Ovary (tissue), 9 donors: ENCODE results near the gene YBX2. TPM values are rescaled to one million over a fixed set of nuclear protein-coding genes. Genes with fewer than 3 reads are reported as not detected.

Experiments
- DNase-seq, 5 donors: peaks; one replicate each; pipeline ENCODE4 v3.0.0-alpha.2; 2019 to 2020
- H3K27ac ChIP-seq, 2 donors: fragments of 200-600 bp; one replicate each; pipeline versions ENCODE4 v1.5.1 to v1.8.0; 2019 to 2022
- H3K27me3 ChIP-seq: fragments of 200-600 bp; one replicate; pipeline ENCODE4 v1.8.0; 2022
- H3K36me3 ChIP-seq: fragments of 200-600 bp; sonication (generic); one replicate; pipeline ENCODE4 v1.5.1; 2019
- H3K4me1 ChIP-seq: one replicate; pipeline ENCODE4 v1.8.1; 2013; ENCODE audit warnings: mild to moderate bottlenecking, moderate library complexity; ENCODE audit not compliant: insufficient read depth
- H3K4me3 ChIP-seq: fragments of 200-600 bp; sonication (generic); one replicate; pipeline ENCODE4 v1.5.1; 2017
- H3K9me3 ChIP-seq, 2 donors: fragments of 200-600 bp in 1 of 2; sonication (generic) in 1 of 2; one replicate each; pipeline versions ENCODE4 v1.5.1 to v1.8.1; 2013 to 2019; ENCODE audit warnings: mild to moderate bottlenecking in 1 of 2, moderate library complexity in 1 of 2
- CTCF ChIP-seq, 3 donors: fragments of 450-650 bp in 2 of 3; fragments of 200-600 bp in 1 of 3; IDR thresholded peaks; one replicate each; pipeline versions ENCODE4 v1.5.1 to v1.8.0; 2016 to 2022; ENCODE audit warnings: antibody characterized with exemption in 3 of 3, mild to moderate bottlenecking in 1 of 3
- EP300 ChIP-seq: sonication (generic); formaldehyde crosslinking; IDR thresholded peaks from one replicate; pipeline ENCODE4 v1.6.1; 2017; ENCODE audit warnings: antibody characterized with exemption
- POLR2A ChIP-seq: fragments of 450-650 bp; IDR thresholded peaks from one replicate; pipeline ENCODE4 v1.6.1; 2017; ENCODE audit warnings: antibody characterized with exemption, mild to moderate bottlenecking, moderate library complexity
- WGBS, 3 donors: extraction: QIAGEN DNeasy Blood & Tissue Kit in 1 of 3; methylation state at CpG; one replicate each; pipeline versions ENCODE4 v1.1.5 to v1.1.7; 2013 to 2017; 5-methylcytosine and 5-hydroxymethylcytosine counted together
- intact Hi-C, 4 donors: fragments of 100-400 bp; cut with DNase I; formaldehyde crosslinking; loops; one replicate each; pipeline versions ENCODE4 v1.11.0 to v1.15.1; 2022 to 2023
- polyA plus RNA-seq, 2 donors: library from polyadenylated mRNA; stranded (reverse); fragments of 200-250 nt in 1 of 2; fragments of 350-450 nt in 1 of 2; fragmentation: Illumina TruSeq in 1 of 2; extraction: RNeasy Lipid Tissue Mini Kit (QIAGEN cat#74804) in 1 of 2; gene quantifications; one replicate each; pipeline ENCODE4 v1.2.3, GENCODE V29; 2013 to 2014
- total RNA-seq, 7 donors: library from RNA; depleted of rRNA in 2 of 7; stranded (reverse); fragments of >200 nt in 2 of 7; fragmentation: NEBNext Ultra II Directional in 3 of 7; extraction: Animal tissue kit (Norgen Biotek cat#: 25700) in 3 of 7; gene quantifications; one replicate each; pipeline versions ENCODE4 v1.1.0 to v1.2.4, GENCODE V29; 2016 to 2023
- donor health status: DM: no; HTN: no; CAD: no; lungs with moderate emphysema.
- donor health status: DM: no; HTN: no; CAD: no.
- donor health status: Bipolar disorder and iron deficiency.
- donor health status: DM: yes; HTN: yes; CAD: no.
- donor health status: DM: no; HTN: no; CAD: no.
- donor health status: DM: yes; HTN: yes; CAD: no.

YBX2 gene
- total and polyA plus RNA-seq, 9 donors, result 0.30 to 1.8 (median 0.64) TPM; not detected in 3

- Histone ChIP-seq H3K27ac (peak within 1 kb of the TSS; percentile 82 to 98), H3K9me3 (no peaks in the 10 kb centered on the region), H3K27me3 (no peaks in the 10 kb centered on the region), H3K36me3 (no peaks in the 10 kb centered on the region), H3K4me3 (peak within 1 kb of the TSS; percentile 96), H3K4me1 (peaks cover 9% of the 10 kb centered on the region)
- 0 to 1% (median 1%) methylated on average over 35 to 41 of the region's 41 CpGs for WGBS, 3 donors
- TF ChIP-seq CTCF (IDR thresholded peaks at IDR 0.05), result no peak
- TF ChIP-seq EP300, result no peak
- peak; percentile 37 for TF ChIP-seq POLR2A
- intact Hi-C loops, result no loop called here
- peak; percentile 98 to 99 (median 99) for DNase-seq
These were observed 42.7 kb downstream of the YBX2 start, which contains the start of gene CTDNEP1 for GRCh38 chr17:7251661-7252175. TSS of gene CTDNEP1 (minus strand) at chr17:7251734. CDS start at chr17:7251296, 438 bp downstream.

GRCh38 chr17:7250695-7251627, 43.5 kb downstream of the YBX2 start:
- DNase-seq, result peak in 3 of 5 donors; percentile 25 to 63 (median 61)
- Histone ChIP-seq H3K27me3 (no peaks in the 10 kb centered on the region), H3K4me3 (peak overlapping the region; percentile 96), H3K9me3 (no peaks in the 10 kb centered on the region), H3K27ac (peak overlapping the region; percentile 82 to 98), H3K4me1 (peaks cover 9% of the 10 kb centered on the region), H3K36me3 (no peaks in the 10 kb centered on the region)
- 0 to 1% (median 1%) methylated on average over 25 to 55 of the region's 55 CpGs for WGBS, 3 donors
- intact Hi-C loops, result no loop called here
- no peak for TF ChIP-seq CTCF (IDR thresholded peaks at IDR 0.05)
- no peak for TF ChIP-seq EP300
- no peak for TF ChIP-seq POLR2A

GRCh38 chr17:7249830-7250229, 44.6 kb downstream of the YBX2 start:
- DNase-seq, result no peak
- WGBS, 3 donors, result 85 to 89% (median 87%) methylated on average over 7 of the region's 7 CpGs
- Histone ChIP-seq H3K27ac (no peak overlapping the region), H3K27me3 (no peaks in the 10 kb centered on the region), H3K4me3 (no peak overlapping the region), H3K4me1 (peaks cover 9% of the 10 kb centered on the region), H3K36me3 (no peaks in the 10 kb centered on the region), H3K9me3 (no peaks in the 10 kb centered on the region)
- TF ChIP-seq EP300, result no peak
- TF ChIP-seq CTCF (IDR thresholded peaks at IDR 0.05), result no peak
- TF ChIP-seq POLR2A, result no peak
- intact Hi-C loops, result no loop called here

GRCh38 chr17:7249214-7249613, 45.2 kb downstream of the YBX2 start:
- intact Hi-C loops, result no loop called here
- Histone ChIP-seq H3K36me3 (no peaks in the 10 kb centered on the region), H3K4me1 (peaks cover 9% of the 10 kb centered on the region), H3K9me3 (no peaks in the 10 kb centered on the region), H3K27ac (no peak overlapping the region), H3K27me3 (no peaks in the 10 kb centered on the region), H3K4me3 (no peak overlapping the region)
- WGBS, 3 donors, result 69 to 75% (median 72%) methylated on average over 6 of the region's 6 CpGs
- DNase-seq, result no peak
- no peak for TF ChIP-seq EP300
- TF ChIP-seq CTCF (IDR thresholded peaks at IDR 0.05), result no peak
- TF ChIP-seq POLR2A, result no peak
